ENCODE measurements around the gene CBFA2T2.
A peak's percentile ranks its signal among the peaks of the same experiment; 100 is the strongest.
"Not testable (repeated sequence)": the region's sequence is repeated elsewhere in the genome, so short reads cannot be mapped to it uniquely, and the experiment has no call there.

CBFA2T2 gene

DNA sequence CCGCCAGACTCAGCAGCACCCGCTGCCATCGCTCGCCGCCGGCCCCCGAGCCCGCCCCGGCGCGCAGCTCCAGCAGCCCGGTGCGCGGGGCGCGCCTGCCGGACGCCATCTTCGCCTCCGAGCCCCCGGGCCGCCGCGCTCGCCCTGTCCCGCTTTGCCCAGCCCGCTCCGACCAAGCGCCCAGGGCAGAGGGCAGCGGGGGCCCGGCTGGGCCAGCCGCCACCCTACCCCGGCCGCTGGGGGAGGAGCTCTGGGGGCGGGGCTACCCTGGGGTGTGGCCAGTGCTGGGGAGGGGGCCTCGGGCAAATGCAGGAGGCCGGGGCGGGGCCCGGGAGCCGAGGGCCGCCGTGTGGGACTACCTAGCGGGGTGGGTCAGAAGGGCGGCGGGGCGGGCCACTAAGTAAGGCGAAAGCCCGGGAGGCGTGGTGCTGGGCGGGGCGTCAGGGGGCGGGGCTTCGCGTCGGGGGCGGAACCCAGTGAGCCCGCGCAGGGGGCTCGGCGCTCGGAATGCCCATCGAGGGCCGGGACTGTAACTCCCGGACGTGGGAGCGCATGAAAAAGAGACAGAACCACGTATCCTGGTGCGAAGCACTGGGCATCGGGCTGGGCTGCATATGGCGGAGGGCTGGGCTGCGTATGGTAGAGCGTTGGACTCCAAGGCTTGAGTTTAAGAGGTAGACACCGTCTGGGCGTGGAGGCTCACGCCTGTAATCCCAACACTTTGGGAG is 46.2 kb upstream of the CBFA2T2 start, which contains the start of gene SNTA1:
Gene SNTA1, minus strand, starts transcription at position 252 of the 728 bp plus-strand sequence. Its CDS starts 143 bp downstream, at position 109.
- Mint-ChIP-seq H3K4me3 (peak within 1 kb of the TSS; percentile 89 to 93 (median 92)), H3K27me3 (ENCODE audit: low read depth) (peaks cover 5% of the 10 kb centered on the region), H3K27ac (peak within 1 kb of the TSS in 1 of 3 experiments; percentile 77), H3K36me3 (ENCODE audit: low read depth) (no peaks in the 10 kb centered on the region), H3K4me1 (peaks cover 26% of the 10 kb centered on the region), H3K9me3 (peaks cover 3% of the 10 kb centered on the region)
- TF ChIP-seq CTCF (IDR thresholded peaks at IDR 0.05; ENCODE audit: unreplicated experiment in 3 of 3): no peak

DNA sequence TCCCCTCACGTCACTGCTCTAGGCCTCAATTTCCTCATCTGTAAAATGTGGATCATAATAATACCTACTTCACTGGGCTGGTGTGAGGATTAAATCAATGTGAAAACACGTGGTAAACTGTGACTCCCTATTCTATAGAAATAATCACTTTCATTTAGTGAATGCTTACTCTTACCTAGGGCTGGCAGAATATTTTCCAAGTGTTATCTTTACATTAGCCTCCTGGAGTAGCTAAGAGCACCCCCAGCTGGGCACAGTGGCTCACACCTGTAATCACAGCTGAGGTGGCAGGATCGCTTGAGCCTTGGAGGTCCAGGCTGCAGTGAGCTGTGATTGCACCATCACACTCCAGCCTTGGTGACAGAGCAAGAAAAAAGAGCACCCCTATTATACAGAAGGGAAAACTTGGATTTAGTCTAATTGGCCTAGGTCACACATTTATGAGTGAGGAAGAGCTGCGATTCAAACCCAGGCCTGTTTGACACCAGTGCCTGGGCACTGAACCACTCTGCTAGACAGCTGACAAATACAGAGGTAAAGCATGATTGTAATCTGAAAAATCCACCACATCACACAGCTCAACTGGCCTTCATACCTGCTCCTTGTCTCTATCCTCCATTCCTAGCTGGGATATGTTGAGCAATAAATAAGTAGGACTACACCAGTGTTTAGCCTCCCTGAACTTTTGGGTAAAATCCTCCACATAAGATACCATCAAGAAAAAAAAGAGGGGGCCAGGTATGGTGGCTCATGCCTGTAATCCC is 44.9 kb upstream of the CBFA2T2 start:
- H3K4me3 Mint-ChIP-seq: peak overlapping the region; percentile 89 to 93 (median 92)
- TF ChIP-seq CTCF (IDR thresholded peaks at IDR 0.05; ENCODE audit: unreplicated experiment in 3 of 3): no peak
- H3K36me3 Mint-ChIP-seq (ENCODE audit: low read depth): no peaks in the 10 kb centered on the region
- peak overlapping the region in 1 of 3 experiments; percentile 63 for H3K27ac Mint-ChIP-seq
- peaks cover 26% of the 10 kb centered on the region for H3K4me1 Mint-ChIP-seq
- H3K27me3 Mint-ChIP-seq (ENCODE audit: low read depth): peaks cover 5% of the 10 kb centered on the region
- peaks cover 3% of the 10 kb centered on the region for H3K9me3 Mint-ChIP-seq

GRCh38 chr20:33445881-33446625 is 43.8 kb upstream of the CBFA2T2 start:
- H3K36me3 Mint-ChIP-seq (ENCODE audit: low read depth): no peaks in the 10 kb centered on the region
- H3K27me3 Mint-ChIP-seq (ENCODE audit: low read depth): peaks cover 5% of the 10 kb centered on the region
- TF ChIP-seq CTCF (IDR thresholded peaks at IDR 0.05; ENCODE audit: unreplicated experiment in 3 of 3): no peak
- peak overlapping the region in 2 of 3 experiments; percentile 32 to 43 for H3K4me3 Mint-ChIP-seq
- H3K9me3 Mint-ChIP-seq: peaks cover 3% of the 10 kb centered on the region
- peak overlapping the region; percentile 39 to 81 (median 52) for H3K27ac Mint-ChIP-seq
- peaks cover 24% of the 10 kb centered on the region for H3K4me1 Mint-ChIP-seq

DNA sequence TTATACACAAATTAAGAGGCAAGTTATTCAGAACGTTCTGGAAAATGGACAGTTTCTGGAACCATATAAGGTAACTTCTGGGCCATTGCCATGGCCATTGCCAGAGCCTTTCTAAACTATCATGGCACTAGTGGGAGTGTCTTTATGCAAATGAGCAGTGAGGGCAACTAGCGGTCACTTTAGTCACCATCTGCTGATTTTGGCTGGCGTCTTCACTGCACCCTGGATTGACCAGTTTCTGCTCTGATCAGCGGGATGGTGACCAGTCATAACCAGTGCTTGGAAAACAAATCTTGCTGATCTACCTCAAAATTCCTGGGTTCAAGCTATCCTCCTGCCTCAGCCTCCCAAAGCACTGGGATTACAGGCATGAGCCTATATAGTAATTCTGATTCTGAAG is 39.0 kb upstream of the CBFA2T2 start:
- no peak overlapping the region for H3K27ac Mint-ChIP-seq
- H3K27me3 Mint-ChIP-seq (ENCODE audit: low read depth): no peaks in the 10 kb centered on the region
- H3K36me3 Mint-ChIP-seq (ENCODE audit: low read depth): no peaks in the 10 kb centered on the region
- peaks cover 8% of the 10 kb centered on the region for H3K4me1 Mint-ChIP-seq
- TF ChIP-seq CTCF (IDR thresholded peaks at IDR 0.05; ENCODE audit: unreplicated experiment in 3 of 3): no peak
- peaks cover 3% of the 10 kb centered on the region for H3K9me3 Mint-ChIP-seq
- no peak overlapping the region for H3K4me3 Mint-ChIP-seq

DNA sequence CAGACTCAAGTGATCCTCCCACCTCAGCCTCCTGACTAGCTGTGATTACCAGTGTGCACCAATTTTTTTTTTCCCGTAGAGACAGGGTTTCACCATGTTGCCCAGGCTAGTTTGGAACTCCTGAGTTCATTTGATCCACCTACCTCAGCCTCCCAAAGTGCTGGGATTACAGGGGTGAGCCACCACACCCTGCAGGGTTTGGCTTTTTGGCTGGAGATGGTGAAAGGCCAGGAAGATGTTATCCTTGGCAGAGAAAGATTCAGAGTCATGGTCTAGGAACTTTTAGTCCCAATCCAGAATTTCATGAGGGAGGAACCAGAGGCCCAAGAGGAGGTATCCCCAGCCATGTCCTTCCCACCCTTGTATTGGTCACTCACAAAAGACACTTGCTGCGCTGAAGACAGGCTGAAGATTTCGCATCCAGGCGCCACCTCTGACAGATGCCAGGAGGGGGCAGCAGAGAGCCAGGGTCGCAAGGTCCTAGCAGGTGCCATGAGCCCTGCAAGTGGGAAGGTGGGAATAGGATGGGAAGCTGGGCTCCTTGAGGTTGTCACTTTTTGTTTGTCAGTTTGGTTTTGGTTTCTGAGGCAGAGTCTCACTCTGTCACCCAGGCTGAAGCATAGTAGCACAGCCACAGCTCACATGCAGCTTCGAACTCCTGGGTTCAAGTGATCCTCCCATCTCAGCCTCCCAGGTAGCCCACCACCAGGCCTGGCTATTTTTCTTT is 32.8 kb upstream of the CBFA2T2 start:
- H3K36me3 Mint-ChIP-seq (ENCODE audit: low read depth); H3K4me1 Mint-ChIP-seq: not testable (repeated sequence)
- TF ChIP-seq CTCF (IDR thresholded peaks at IDR 0.05; ENCODE audit: unreplicated experiment in 3 of 3): peak; percentile 83 to 92 (median 89)

More for the DNA sequence above, 32.8 kb upstream of the CBFA2T2 start:
- H3K27me3 Mint-ChIP-seq (ENCODE audit: low read depth); H3K9me3 Mint-ChIP-seq; H3K4me3 Mint-ChIP-seq; H3K27ac Mint-ChIP-seq: not testable (repeated sequence)
